ENCODE data around the gene TBCE.
"Not testable (repeated sequence)": the region's sequence is repeated elsewhere in the genome, so short reads cannot be mapped to it uniquely, and the experiment has no call there.

TBCE gene

DNA sequence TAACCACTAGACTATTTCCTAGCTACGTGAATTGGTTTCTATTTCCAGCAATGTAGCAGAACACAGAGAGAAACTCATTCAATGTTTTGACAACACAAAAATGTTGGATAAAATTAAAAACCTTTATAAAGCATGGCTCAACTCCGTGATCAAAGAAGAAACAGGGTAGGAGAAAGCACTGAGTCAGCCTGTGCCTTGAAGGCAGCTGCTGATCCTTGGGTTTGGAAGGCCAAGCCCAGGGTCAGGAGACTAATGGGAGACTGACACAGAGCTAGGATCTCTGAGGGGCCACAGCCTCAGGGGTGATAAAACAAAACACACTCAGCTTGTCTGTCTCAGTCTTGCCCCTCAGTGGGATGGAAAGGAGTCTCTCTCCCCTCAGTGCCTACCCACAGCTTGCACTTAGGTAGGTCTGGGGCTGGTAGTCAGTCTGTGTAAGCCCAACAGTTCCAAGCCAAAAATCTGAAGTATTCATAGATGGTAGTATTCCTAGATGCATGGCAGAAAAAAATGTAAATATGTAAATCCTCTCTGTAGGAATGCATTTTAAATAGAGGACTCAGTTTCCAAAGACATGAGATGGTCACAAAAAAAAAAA lies 83.8 kb downstream of the TBCE start:
- no peak for DNase-seq

DNA sequence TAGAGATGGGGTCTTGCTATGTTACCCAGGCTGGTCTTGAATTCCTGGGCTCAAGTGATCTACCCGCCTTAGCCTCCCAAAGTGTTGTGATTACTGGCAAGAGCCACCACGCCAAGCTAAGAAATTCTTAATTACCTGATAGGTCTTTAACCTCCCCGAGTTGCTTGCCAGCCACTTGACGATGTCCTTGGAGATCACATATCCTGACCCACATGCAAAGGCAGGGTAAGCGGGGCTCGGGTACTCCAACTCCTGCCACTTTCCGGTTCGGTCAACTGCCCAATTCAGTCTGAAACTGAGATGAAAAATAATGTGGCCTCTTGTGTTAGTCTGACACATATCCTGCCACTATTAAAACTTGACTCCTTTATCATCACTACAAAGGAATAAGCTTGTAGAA lies 86.8 kb downstream of the TBCE start:
- no peak for DNase-seq

GRCh38 chr1:235455097-235455496 lies 87.9 kb downstream of the TBCE start:
- no peak for DNase-seq

DNA sequence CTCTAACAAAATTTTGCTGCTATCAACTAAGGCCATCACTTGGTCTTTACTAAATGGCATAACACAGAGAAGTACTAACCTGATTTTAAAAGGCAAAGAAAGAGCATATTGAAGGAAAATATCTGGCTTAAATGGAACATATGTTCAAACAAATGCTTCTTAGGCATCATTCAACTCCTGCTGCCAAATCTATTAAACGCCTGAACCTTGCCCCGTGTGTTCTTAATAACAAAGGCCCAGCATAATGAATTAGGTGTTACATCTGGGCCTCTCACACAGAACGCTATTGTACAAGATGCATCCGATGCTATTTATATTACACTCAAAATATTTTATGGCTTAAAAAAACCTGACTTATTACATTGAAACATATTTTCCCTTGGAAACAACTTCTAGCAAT lies 88.6 kb downstream of the TBCE start:
- no peak for DNase-seq

DNA sequence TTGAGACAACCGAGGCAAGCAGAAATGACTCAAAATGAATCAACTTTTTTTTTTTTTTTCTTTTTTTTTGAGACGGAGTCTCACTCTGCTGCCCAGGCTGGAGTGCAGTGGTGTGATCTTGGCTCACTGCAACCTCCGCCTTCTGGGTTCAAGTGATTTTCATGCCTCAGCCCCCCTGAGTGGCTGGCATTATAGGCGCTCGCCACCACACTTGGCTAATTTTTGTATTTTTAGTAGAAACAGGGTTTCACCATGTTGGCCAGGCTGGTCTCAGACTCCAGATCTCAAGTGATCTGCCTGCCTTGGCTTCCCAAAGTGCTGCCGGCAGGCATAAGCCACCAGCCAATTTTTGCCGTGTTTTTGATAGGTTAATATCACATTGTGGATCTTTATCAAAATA lies 90.6 kb downstream of the TBCE start:
- not testable (repeated sequence) for DNase-seq

- no peak for DNase-seq
Measured at GRCh38 chr1:235460770-235461169, 93.5 kb downstream of the TBCE start.

DNA sequence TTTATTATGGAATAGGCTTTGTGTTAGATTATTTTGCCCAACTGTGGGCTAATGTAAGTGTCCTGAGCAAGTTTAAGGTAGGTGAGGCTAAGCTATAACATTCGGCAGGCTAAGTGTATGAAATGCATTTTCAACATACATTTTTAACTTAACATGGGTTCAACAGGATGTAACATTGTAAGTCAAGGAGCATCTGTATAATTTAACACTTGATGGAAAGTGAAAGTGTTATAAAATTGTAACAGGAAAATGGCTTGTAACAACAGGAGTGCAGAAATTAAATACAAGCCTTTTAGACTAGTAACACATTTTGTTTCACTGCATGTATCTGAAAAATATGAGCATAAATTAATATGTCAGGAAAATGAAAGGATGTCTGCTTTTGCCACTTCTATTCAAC lies 94.7 kb downstream of the TBCE start:
- DNase-seq = no peak

DNA sequence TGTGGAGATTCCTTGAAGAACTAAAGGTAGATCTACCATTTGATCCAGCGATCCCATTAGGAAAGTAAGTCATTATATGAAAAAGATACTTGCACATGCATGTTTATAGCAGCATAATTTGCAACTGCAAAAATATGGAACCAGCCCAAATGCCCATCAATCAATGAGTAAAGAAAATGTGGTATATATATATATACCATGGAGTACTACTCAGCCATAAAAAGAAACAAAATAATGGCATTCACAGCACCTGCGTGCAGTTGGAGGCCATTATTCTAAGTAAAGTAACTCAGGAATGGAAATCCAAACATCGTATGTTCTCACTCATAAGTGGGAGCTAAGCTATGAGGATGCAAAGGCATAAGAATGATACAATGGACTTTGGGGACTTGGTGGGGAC lies 95.6 kb downstream of the TBCE start:
- not testable (repeated sequence) for DNase-seq

GRCh38 chr1:235465066-235465465 lies 97.8 kb downstream of the TBCE start:
- DNase-seq = no peak

DNA sequence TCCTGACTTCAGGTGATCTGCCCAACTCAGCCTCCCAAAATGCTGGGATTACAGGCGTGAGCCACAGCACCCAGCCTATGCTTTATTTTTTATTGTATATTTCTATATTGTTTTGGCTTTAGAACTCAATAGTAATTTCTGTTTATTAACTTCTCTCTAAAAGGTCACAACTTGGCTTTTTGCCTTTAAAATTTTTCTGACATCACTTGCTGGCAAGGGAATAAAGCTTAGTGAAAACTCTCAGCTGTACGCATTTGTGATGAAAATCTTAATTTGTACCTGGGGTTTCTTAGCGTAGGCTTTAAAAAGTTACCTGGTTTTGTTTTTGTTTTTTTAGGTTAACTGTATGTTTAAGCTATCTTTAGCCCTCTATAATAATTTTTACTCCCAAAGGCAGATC lies 100.8 kb downstream of the TBCE start:
- DNase-seq = no peak

DNA sequence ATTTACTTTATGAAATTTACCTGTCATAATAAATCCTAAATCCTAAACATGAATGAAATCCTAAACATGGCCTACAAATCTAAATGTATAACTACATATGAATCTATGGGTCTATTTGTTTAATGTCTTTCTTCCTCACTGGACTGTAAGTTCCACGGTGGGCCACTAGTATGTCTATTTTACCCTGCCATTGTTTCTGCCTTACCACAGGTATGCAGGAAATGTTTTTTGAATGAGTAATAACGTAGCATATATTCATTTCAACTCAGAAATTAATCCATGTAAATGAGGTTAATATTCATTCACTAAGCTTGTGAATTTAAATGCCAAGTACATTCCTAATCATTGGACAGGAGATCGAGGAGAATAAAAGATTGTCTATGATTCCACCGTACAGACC lies 101.7 kb downstream of the TBCE start:
- no peak for DNase-seq

GRCh38 chr1:235469897-235470296 lies 102.7 kb downstream of the TBCE start:
- DNase-seq = not testable (repeated sequence)

DNA sequence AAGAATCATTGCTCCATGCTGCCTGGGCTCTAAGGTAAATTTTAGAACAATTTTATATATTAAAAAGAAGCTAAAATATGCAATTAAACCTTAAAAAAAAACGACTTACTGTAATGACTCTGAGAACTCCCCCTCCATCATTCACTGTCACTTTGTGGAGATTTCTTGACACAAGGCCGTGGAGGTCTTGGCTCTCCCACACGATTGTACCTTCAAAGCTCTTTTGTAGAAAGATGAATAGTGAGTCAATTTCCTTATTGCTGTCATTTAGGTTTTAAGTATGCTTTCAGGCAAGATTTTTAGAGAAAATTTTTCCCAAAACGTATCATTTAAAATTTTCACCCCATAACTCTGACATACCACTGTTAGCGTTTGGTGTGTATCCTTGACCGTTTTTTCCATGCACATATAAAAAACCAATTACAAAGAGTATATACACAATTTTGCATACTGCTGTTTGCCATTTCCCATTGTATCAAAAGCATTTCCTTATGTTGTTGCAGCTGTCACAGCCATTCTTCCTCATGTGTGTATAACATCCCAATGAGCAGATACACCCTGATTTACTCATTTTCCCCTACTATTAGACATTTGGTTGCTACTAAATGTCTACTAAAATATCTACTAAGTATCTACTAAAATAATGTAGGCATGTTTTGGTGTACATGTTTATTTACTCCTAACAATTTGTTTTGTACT lies 103.7 kb downstream of the TBCE start:
- no peak for DNase-seq

GRCh38 chr1:235473806-235474205 lies 106.6 kb downstream of the TBCE start:
- DNase-seq = no peak

DNA sequence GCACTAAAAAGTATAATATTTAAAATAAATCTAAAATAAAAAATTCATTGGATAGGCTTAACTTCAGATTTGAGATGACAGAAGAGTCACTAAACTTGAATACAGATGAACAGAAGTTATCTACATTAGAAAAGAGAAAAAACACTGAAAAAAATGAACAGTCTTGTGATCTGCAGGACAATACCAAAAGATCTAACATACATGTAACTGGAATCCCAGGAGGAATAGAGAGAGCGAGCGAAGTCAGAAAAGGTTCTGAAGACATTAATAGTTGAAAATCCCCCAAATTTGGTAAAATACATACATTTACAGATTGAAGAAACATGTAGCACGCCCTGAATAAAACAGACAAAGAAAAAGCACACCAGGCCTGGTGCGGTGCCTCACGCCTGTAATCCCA lies 115.9 kb downstream of the TBCE start:
- no peak for DNase-seq

DNA sequence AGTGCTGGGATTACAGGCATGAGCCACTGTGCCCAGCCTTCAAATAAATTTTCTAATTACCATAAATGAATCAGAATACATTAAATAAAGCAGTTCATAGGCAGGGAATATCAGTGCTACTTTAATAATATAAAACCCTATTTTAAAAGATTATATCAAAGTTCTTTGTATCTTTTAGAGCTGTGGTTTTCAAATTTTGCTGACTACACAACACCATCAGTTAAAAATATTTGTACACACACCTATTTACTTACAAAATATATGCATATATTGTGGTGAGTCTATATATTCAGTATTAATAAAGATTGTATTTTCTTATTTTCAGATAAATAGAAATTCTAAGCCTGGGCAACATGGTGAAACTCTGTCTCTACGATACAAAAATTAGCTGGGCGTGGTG lies 118.3 kb downstream of the TBCE start:
- DNase-seq = no peak

GRCh38 chr1:235486321-235486720 lies 119.1 kb downstream of the TBCE start:
- no peak for DNase-seq

DNA sequence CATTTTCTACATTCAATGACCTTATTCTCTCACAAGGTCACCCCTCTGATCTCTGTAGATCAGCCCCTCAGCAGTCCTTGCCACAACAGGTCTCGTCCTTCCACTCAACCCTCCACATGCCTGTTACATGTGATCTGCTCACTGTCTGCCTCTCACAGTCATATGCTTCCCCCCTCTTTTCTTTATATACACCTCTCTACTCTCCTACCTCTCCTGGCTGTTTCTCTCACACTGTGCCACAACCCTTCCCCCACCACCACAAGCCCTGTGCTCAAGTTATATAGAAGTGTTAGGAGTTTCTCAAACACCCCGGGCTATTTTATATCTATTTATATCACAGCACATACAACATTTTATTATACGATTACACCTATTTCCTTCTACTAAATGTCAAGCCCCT lies 124.4 kb downstream of the TBCE start:
- DNase-seq = no peak

GRCh38 chr1:235494531-235494930 lies 127.3 kb downstream of the TBCE start:
- no peak for DNase-seq

DNA sequence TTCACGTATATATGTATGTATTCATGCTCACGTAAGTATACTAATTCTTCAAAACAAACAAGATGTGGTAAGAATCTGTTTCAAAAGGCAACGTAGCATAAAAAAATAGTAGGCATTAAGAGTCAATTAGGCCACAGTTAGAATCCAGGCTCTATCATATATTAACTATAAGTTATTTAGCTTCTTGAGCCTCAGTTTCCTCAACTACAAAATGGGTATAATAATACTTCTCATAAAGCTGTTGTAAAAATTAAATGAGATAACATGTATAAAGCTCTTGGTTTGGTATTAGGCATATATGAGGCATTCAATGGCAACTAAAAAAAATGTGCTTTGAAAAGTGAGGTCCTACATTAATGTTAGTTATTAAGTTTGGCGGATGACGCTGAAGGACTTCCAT lies 127.8 kb downstream of the TBCE start:
- DNase-seq = no peak

DNA sequence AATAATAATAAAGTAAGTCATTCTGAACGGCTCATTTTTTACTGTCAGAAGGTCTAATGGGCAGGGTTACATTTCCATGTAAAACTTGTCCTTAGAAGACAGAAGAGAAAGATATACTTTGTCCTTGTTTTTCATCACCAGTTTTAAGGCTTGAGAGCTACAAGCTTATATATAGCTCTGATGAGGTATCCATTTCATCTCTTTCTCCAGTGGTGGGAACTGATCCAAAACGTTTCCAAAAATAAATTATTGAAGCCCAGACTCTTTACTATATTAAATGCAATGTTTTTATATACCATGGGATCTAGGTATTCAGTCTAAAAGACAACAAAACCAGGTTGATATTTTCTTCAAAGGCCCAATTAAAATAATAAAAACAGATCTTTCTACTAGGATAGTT lies 128.3 kb downstream of the TBCE start:
- no peak for DNase-seq

DNA sequence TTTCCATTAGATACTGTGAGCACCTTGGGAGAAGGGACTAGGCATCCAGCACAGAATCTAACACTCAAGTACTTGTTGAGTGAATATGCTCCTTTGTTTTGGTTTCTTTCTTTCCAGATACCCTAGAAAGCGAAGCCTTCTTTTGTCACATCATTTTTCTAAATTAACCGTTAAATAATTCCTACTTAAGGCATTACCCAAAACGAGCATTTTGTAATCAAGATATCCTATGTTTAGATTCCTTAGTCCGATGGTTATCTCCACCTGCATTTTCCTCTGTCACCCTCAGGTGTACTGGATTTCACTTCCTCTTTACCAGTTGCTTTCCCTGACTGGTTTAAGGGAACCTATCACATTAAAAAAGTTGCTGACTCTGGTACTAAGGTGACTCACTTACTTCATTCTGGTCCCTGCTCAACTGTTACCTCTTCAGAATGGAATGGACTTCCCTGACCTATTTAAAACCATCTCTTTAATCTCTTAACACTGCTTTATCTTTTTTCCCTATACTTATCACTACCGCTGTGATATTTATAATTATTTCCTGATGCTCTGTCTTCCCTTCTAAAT lies 133.8 kb downstream of the TBCE start:
- DNase-seq = no peak

Measured in anterior cingulate cortex (tissue), 58 donors.